Activated T-cell treated with anti-CD3 and anti-CD28 coated beads, Interleukin-2, amount 50 U/mL, for 48 hours (primary cell): ENCODE measurements around the gene DPH6.
"Not testable (repeated sequence)": the region's sequence is repeated elsewhere in the genome, so short reads cannot be mapped to it uniquely, and the experiment has no call there.

ENCODE experiments used
- DNase-seq, 2 experiments: peaks; one replicate each; pipeline ENCODE4 v3.0.0-alpha.2; 2020

DPH6 gene

GRCh38 chr15:35484231-35484945 is 61.6 kb downstream of the DPH6 start:
- DNase-seq, result no peak

GRCh38 chr15:35481992-35482391 is 64.0 kb downstream of the DPH6 start:
- DNase-seq, result no peak

- DNase-seq, result no peak
Observed at GRCh38 chr15:35481064-35481463, 64.9 kb downstream of the DPH6 start.

GRCh38 chr15:35479423-35479822 is 66.5 kb downstream of the DPH6 start:
- no peak for DNase-seq

GRCh38 chr15:35477312-35478262 is 68.4 kb downstream of the DPH6 start:
- DNase-seq, result no peak

GRCh38 chr15:35471024-35471423 is 74.9 kb downstream of the DPH6 start:
- no peak for DNase-seq

GRCh38 chr15:35470441-35470840 is 75.5 kb downstream of the DPH6 start:
- DNase-seq, result no peak

- DNase-seq, result no peak
Observed at GRCh38 chr15:35466476-35466875, 79.5 kb downstream of the DPH6 start.

- DNase-seq, result no peak
Observed at GRCh38 chr15:35465783-35466182, 80.2 kb downstream of the DPH6 start.

GRCh38 chr15:35460616-35461015 is 85.3 kb downstream of the DPH6 start:
- DNase-seq, result no peak

GRCh38 chr15:35458176-35458856 is 87.6 kb downstream of the DPH6 start:
- DNase-seq, result no peak

GRCh38 chr15:35455201-35455600 is 90.8 kb downstream of the DPH6 start:
- DNase-seq, result no peak

- DNase-seq, result no peak
Observed at GRCh38 chr15:35450492-35450891, 95.5 kb downstream of the DPH6 start.

- DNase-seq, result no peak
Observed at GRCh38 chr15:35448294-35448693, 97.7 kb downstream of the DPH6 start.

- DNase-seq, result no peak
Observed at GRCh38 chr15:35445891-35446290, 100.1 kb downstream of the DPH6 start.

- DNase-seq, result no peak
Observed at GRCh38 chr15:35444557-35445204, 101.3 kb downstream of the DPH6 start.

- no peak for DNase-seq
Observed at GRCh38 chr15:35443376-35443775, 102.6 kb downstream of the DPH6 start.

- DNase-seq, result no peak
Observed at GRCh38 chr15:35442742-35443141, 103.2 kb downstream of the DPH6 start.

- DNase-seq, result not testable (repeated sequence)
Observed at GRCh38 chr15:35441279-35441678, 104.7 kb downstream of the DPH6 start.

- DNase-seq, result no peak
Observed at GRCh38 chr15:35440265-35440664, 105.7 kb downstream of the DPH6 start.

GRCh38 chr15:35439291-35439690 is 106.7 kb downstream of the DPH6 start:
- no peak for DNase-seq

- DNase-seq, result no peak
Observed at GRCh38 chr15:35437157-35437556, 108.8 kb downstream of the DPH6 start.

- DNase-seq, result no peak
Observed at GRCh38 chr15:35436422-35436821, 109.5 kb downstream of the DPH6 start.
